Endothelial cell of umbilical vein (primary cell): ENCODE results near the gene MXI1. TPM values are rescaled to one million over a fixed set of nuclear protein-coding genes. Genes with fewer than 3 reads are reported as not detected.

Experiments used
- BruUV-seq: library from RNA; stranded (reverse); fragments of 400-500 nt; replicated peaks from 2 replicates; lab custom pipeline; 2021; lab: Mats Ljungman, UMichigan
- CTCF ChIA-PET: fragments of 300-600, 350-600 bp; sonication (Branson Sonifier 250); formaldehyde crosslinking; loops from one replicate; lab custom pipeline; 2021; ENCODE audit warnings: antibody characterized with exemption, inconsistent platforms; lab: Charles Lee
- POLR2A ChIA-PET: fragments of 300-600, 350-600 bp; sonication (Branson Sonifier 250); formaldehyde crosslinking; loops from one replicate; lab custom pipeline; 2021; ENCODE audit warnings: antibody characterized with exemption, inconsistent platforms; lab: Charles Lee
- DNase-seq: peaks from one replicate; pipeline ENCODE4 v3.0.0-alpha.2; 2011; ENCODE audit warnings: low read depth, low spot score
- FAIRE-seq: peaks from 2 replicates; lab custom pipeline; 2011; peaks lifted over from hg19 to GRCh38; lab: Jason Lieb, UNC
- H2AFZ ChIP-seq: 2 replicates; pipeline ENCODE4 v1.6.0; 2012; ENCODE audit warnings: low read depth, low read length, control low read depth, inconsistent platforms
- H3K27ac ChIP-seq: 2 replicates; pipeline ENCODE4 v1.5.1; 2011; ENCODE audit warnings: low read depth, mild to moderate bottlenecking, control low read depth, low read length, moderate library complexity; ENCODE audit not compliant: insufficient read depth
- H3K27me3 ChIP-seq, 2 experiments: 2 replicates each; pipeline versions ENCODE4 v1.6.0 to v1.6.1; 2011; ENCODE audit warnings: low read length in 2 of 2, mixed read lengths in 1 of 2; ENCODE audit not compliant: control insufficient read depth in 2 of 2, insufficient read depth in 2 of 2
- H3K36me3 ChIP-seq, 2 experiments: 2 replicates in 1 of 2; 3 replicates in 1 of 2; pipeline ENCODE4 v1.5.1; 2011; ENCODE audit warnings: low read length in 2 of 2, mild to moderate bottlenecking in 1 of 2, moderate library complexity in 1 of 2; ENCODE audit not compliant: control insufficient read depth in 2 of 2, insufficient read depth in 2 of 2; ENCODE audit errors: extremely low read depth in 1 of 2
- H3K4me1 ChIP-seq: 3 replicates; pipeline ENCODE4 v1.5.1; 2011; ENCODE audit warnings: mild to moderate bottlenecking, low read length; ENCODE audit not compliant: control insufficient read depth, insufficient read depth; ENCODE audit errors: extremely low read depth
- H3K4me2 ChIP-seq: 2 replicates; pipeline ENCODE4 v1.6.1; 2011; ENCODE audit warnings: low read length, control low read depth, mixed read lengths; ENCODE audit not compliant: insufficient read depth
- H3K4me3 ChIP-seq, 3 experiments: fragments of 200-600 bp in 1 of 3; sonication (generic), shearing (Covaris generic) in 1 of 3; replicated peaks in 1 of 3; 2 replicates each; pipeline ENCODE4 v1.5.1; 2011 to 2016; ENCODE audit warnings: control low read depth in 3 of 3, low read length in 3 of 3, mild to moderate bottlenecking in 2 of 3, inconsistent platforms in 1 of 3, low read depth in 1 of 3, moderate library complexity in 1 of 3; ENCODE audit not compliant: insufficient read depth in 1 of 3
- H3K79me2 ChIP-seq: 2 replicates; pipeline ENCODE4 v1.6.0; 2012; ENCODE audit warnings: low read length, inconsistent platforms; ENCODE audit not compliant: control insufficient read depth, insufficient read depth
- H3K9ac ChIP-seq: replicated peaks from 2 replicates; pipeline ENCODE3; 2011; ENCODE audit warnings: low read length, control low read depth; ENCODE audit not compliant: insufficient read depth; ENCODE audit errors: extremely low read depth
- H3K9me1 ChIP-seq: replicated peaks from 3 replicates; pipeline ENCODE4 v1.6.0; 2011; ENCODE audit warnings: mild to moderate bottlenecking, low read length; ENCODE audit not compliant: control insufficient read depth, insufficient read depth; ENCODE audit errors: extremely low read depth
- H3K9me3 ChIP-seq: replicated peaks from 2 replicates; pipeline ENCODE4 v1.5.1; 2012; ENCODE audit warnings: low read length, inconsistent platforms; ENCODE audit not compliant: control insufficient read depth, insufficient read depth
- H4K20me1 ChIP-seq: replicated peaks from 2 replicates; pipeline ENCODE3; 2011; ENCODE audit warnings: mild to moderate bottlenecking, low read length; ENCODE audit not compliant: control insufficient read depth, insufficient read depth; ENCODE audit errors: extremely low read depth
- CTCF ChIP-seq, 2 donors: IDR thresholded peaks; 1 replicate in 1 of 2; 2 replicates in 1 of 2; pipeline ENCODE4 v1.5.1; 2011; ENCODE audit warnings: low read length in 2 of 2, mild to moderate bottlenecking in 2 of 2, moderate library complexity in 2 of 2, control low read depth in 1 of 2, inconsistent platforms in 1 of 2, low read depth in 1 of 2; ENCODE audit not compliant: insufficient read depth in 1 of 2; ENCODE audit errors: extremely low read depth in 1 of 2
- EZH2 ChIP-seq: IDR thresholded peaks from 2 replicates; pipeline ENCODE4 v1.6.1; 2012; ENCODE audit warnings: borderline replicate concordance, low read depth, mild to moderate bottlenecking, moderate library complexity, low read length, inconsistent platforms; ENCODE audit not compliant: severe bottlenecking
- FOS ChIP-seq: IDR thresholded peaks from 2 replicates; pipeline ENCODE4 v1.6.1; 2011; ENCODE audit warnings: mild to moderate bottlenecking, low read length, moderate library complexity, borderline replicate concordance; ENCODE audit not compliant: insufficient read depth
- GATA2 ChIP-seq: IDR thresholded peaks from 2 replicates; pipeline ENCODE4 v1.7.0; 2011; ENCODE audit warnings: low read depth, mild to moderate bottlenecking, moderate library complexity, mixed read lengths, low read length; ENCODE audit not compliant: insufficient read length, insufficient read depth
- JUN ChIP-seq: IDR thresholded peaks from 2 replicates; pipeline ENCODE4 v1.6.1; 2011; ENCODE audit warnings: borderline replicate concordance, low read depth; ENCODE audit not compliant: insufficient read length, insufficient read depth
- MAX ChIP-seq: IDR thresholded peaks from 2 replicates; pipeline ENCODE4 v1.6.1; 2011; ENCODE audit not compliant: insufficient read depth, insufficient read length
- MYC ChIP-seq: IDR thresholded peaks from one replicate; pipeline ENCODE4 v1.6.1; 2011; ENCODE audit warnings: mild to moderate bottlenecking, low read depth, low read length
- POLR2A ChIP-seq: IDR thresholded peaks from 2 replicates; pipeline ENCODE4 v1.6.1; 2012; ENCODE audit warnings: low read depth, mild to moderate bottlenecking, control low read depth, low read length
- POLR2AphosphoS5 ChIP-seq: IDR thresholded peaks from 2 replicates; pipeline ENCODE4 v1.6.1; 2012; ENCODE audit warnings: low read depth, mild to moderate bottlenecking, control low read depth, low read length, moderate library complexity; ENCODE audit not compliant: insufficient read depth
- dilution Hi-C: fragments of 300-500 bp; cut with MboI; formaldehyde crosslinking; loops from one replicate; pipeline ENCODE4 v1.15.0; 2019; ENCODE audit warnings: low sequenced_read_pairs; ENCODE audit not compliant: extremely low pct_ligation_motif_present
- intact Hi-C: fragments of 100-400 bp; cut with micrococcal nuclease; formaldehyde crosslinking; loops from one replicate; pipeline ENCODE4 v1.10.0; 2022
- polyA plus RNA-seq, 4 experiments: library from polyadenylated mRNA; depleted of rRNA in 3 of 4; stranded (reverse) in 3 of 4; unstranded in 1 of 4; fragments of >200 nt; gene quantifications; 2 replicates each; pipeline versions ENCODE4 v1.2.1 to v1.2.3, GENCODE V29; 2011 to 2012; ENCODE audit warnings: missing spikeins in 1 of 4
- total RNA-seq: library from RNA; stranded (reverse); gene quantifications from 2 replicates; pipeline ENCODE4 v1.2.3, GENCODE V29; 2021

MXI1 gene
- total and polyA plus RNA-seq, 2 donors (not counting 3 experiments of a cell fraction or from before 2014, with no cell fraction given), result 2.7 to 8.5 TPM

GRCh38 chr10:110222641-110223297 lies 15.4 kb downstream of the MXI1 start:
- intact Hi-C loops (no loop called here), dilution Hi-C loops (no loop called here)
- TF ChIP-seq CTCF (IDR thresholded peaks at IDR 0.05; ENCODE audit: extremely low read depth in 1 of 2, insufficient read depth in 1 of 2, low read depth in 1 of 2, low read length in 2 of 2) (no peak), JUN (no peak), POLR2AphosphoS5 (no peak), MYC (no peak), EZH2 (no peak), FOS (no peak), MAX (no peak), POLR2A (no peak), GATA2 (no peak)
- Histone ChIP-seq H4K20me1 (no peaks in the 10 kb centered on the region), H3K4me3 (no peak overlapping the region), H3K36me3 (no peaks in the 10 kb centered on the region), H3K9me1 (no peaks in the 10 kb centered on the region), H3K4me2 (no peak overlapping the region), H3K79me2 (no peaks in the 10 kb centered on the region), H3K27me3 (no peaks in the 10 kb centered on the region), H3K9me3 (no peaks in the 10 kb centered on the region), H3K4me1 (peaks cover 8% of the 10 kb centered on the region), H3K27ac (no peak overlapping the region), H3K9ac (no peak overlapping the region), H2AFZ (no peak overlapping the region)
- DNase-seq (no peak), FAIRE-seq (no peak)
- ChIA-PET POLR2A (interaction anchor here (1.3 kb wide), 1 partner anchor 12 kb away, joined by 10 read pairs; no protein-coding TSS in a partner anchor), CTCF (interaction anchor here (1.2 to 10.1 kb wide), 5 partner anchors 12 to 338 kb away, joined by 5 to 99 read pairs (median 15); partner anchors contain the start of gene MXI1)
- no TSS peak for BruUV-seq
